Measurements from ENCODE around the gene MRPL36.
"Not testable (repeated sequence)": the region's sequence is repeated elsewhere in the genome, so short reads cannot be mapped to it uniquely, and the experiment has no call there.

The MRPL36 gene

DNA sequence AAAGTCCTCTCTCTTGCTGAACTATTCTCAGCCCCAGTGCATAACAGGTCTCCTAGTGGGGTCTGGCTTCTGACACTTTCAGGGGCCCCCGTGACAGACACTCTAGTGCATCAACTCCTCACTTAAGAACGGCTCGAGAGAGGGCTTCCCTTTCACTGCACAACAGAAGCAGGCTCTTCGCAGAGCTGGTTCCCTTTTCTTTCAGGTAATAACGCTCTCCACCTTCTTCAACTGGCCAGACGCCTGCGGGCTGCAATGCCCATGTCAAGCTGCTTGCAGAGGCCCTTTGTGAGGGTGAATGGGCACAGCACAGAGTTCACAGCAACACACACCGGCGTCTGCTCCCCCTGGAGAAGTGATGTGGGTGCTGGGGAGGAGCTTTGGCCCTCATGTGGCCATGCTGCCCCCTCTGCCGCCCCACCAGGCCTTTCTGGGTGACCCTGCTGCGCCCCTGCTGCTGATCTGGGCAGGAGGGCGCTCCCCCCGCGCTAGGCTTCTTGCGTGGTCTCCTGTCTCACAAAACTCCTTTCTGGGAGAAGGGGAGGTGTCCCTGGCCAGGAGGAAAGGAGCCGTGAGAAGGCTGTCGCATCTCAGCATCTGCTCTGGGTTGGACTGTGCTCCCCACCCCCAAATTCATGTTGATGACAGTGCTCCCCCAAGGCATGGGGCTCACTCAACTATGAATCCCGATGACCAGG, 2.4 kb downstream of the MRPL36 start:
- DNase-seq (ENCODE audit: low read depth in 1 of 2, low spot score in 1 of 2), result no peak

DNA sequence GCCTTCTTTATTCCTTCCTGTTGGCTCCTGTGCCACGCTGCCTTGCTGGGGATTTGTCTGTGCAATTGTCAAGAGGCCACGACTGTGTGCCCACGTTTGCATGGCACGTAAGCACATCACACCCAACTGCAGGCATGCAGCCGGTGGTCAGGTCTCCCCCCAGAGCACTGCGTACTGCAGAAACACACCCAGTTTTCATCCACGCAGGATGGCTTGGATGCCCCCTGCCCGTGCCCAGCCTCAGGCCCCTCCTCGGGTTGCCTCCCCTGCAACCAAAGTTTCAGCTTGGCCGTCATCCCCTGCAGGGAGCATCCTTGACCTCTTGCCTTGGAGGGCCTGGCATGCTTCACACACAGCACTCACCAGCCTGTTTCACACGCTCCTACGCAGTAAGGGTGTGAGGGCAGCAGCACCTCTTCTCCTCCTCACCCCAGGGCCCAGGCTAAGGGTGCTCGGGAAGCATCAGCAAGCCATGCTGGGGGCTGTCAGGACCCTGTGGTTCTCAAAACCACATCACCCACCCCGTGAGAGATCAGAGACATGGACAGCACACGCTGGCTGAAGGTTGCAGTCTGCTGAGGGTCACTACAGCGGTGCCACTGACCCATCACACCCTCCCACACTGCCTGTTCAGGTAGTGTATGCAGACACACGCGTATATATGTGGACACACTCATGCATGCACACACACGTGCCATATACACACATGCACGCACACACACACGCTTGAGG, 3.1 kb downstream of the MRPL36 start:
- no peak for DNase-seq (ENCODE audit: low read depth in 1 of 2, low spot score in 1 of 2)

DNA sequence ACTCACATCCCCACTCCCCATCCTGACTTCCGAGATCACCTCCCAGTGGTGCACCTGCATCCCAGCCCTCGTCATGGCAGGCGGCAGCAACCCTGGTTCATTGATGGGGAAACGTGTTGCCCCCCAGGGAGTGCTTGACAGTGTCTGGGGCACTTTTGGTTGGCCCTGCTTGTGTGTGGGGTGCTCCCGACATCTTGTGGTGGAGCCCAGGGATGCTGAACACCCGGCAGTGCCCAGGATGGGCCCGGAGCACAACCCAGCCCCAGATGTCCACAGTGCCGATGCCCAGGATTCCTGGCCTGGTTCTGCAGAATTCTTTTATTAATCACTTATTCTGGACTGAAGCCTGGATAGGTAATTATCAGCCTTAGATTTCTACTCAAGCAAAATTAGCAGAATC, 3.7 kb downstream of the MRPL36 start:
- DNase-seq (ENCODE audit: low read depth in 1 of 2, low spot score in 1 of 2), result no peak

DNA sequence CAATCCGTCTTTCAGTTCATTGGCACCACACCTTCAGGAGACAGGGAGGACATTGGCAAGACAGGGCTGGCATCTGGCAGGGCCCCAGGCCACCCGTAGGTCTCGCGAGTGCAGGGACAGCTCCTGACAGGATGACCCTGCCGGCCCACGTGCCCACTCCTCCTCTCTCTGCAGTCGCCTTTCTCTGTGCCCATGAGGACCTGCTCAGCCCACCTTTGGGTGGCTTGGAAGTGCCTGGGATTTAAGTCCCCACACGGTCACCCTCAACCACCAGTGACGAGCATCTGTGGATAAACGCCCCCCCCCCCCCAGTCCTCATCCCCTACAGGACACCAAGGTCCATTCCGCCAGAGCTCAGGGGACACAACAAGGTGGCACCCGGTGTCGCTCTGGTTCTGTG, 4.1 kb downstream of the MRPL36 start:
- DNase-seq (ENCODE audit: low read depth in 1 of 2, low spot score in 1 of 2), result no peak

DNA sequence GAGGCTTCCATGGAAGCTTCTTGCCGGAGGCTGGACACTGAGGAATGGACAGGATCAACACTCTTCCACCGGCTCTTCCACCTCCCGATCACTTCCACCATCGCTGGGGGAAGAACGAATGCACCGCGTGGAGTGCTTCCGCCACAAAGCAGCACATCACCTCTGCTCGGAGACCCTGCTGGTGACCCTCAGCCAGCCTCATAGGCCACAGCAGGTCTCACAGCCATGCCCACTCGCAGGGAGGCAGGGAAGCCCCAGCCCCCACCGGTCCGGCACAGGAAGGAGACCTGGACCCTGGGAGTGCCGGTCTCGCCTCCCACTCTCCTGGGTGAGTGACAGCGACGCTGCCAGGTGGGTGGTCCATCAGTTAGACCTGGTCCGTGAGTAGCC, 4.7 kb downstream of the MRPL36 start:
- no peak for DNase-seq (ENCODE audit: low read depth in 1 of 2, low spot score in 1 of 2)

DNA sequence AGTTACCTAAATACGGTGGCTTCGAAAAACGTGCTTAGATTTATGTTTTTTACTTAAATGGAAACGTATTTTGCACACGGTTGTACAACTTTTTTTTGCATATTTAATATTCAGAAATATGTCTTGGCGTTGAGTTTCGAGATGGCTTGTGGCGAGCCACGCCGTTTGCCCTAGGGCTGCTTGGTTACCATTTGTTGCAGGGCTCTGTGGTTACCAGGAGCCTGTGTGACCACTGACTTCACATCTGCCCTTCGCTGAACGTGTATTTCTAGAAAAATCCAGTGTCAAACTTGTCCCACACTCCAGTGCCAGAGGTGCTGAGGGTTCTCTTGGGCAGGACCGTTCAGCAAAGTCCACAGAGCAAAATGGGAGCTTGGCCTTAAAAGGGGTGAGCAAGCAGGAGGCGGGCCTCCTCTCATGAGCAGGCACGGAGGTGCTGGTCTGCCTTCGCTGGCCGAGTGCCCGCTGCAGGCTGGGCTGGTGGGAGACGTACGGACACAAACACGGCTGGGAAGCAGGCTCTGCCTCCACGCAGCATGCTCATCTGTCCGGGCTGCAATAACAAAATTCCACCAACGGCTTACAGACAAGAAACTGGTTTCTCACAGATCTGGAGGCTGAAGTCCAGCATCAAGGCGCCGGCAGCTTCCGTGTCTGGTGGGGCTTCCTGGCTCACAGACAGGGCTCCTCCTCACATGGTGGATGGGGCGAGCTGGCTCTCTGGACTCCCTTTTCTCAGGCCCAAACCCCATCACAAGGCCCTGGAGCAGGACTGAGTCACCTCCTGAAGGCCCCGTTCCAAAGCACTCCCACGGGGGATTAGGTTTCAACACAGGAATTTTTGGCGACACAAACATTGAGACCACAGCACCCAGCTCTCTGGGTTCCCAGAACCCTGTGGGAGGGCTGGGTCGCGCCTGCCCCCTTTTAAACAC, 5.4 kb downstream of the MRPL36 start:
- no peak for DNase-seq (ENCODE audit: low read depth in 1 of 2, low spot score in 1 of 2)

DNA sequence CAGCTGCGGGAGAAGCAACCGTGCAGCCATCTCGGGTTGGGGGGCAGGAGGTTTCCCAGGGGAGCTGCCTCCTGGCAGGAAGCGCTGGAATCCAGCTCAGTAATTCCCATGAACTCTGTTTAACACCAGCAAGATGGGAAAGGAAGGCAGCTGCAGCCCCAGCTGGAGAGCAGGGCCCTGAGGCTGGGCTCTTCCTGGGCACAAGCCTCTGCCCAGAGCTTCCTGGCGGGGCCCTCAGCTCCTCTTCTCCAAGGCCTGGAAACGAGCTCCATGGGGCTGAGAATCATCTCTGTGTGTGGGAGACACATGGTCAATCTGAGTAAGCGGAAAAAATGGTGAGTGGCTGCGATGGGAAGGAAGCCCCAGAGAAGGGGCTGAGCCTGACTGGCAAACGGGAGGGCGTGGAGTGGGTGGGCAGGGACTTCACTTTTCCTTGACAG, 6.3 kb downstream of the MRPL36 start:
- no peak for DNase-seq (ENCODE audit: low read depth in 1 of 2, low spot score in 1 of 2)

DNA sequence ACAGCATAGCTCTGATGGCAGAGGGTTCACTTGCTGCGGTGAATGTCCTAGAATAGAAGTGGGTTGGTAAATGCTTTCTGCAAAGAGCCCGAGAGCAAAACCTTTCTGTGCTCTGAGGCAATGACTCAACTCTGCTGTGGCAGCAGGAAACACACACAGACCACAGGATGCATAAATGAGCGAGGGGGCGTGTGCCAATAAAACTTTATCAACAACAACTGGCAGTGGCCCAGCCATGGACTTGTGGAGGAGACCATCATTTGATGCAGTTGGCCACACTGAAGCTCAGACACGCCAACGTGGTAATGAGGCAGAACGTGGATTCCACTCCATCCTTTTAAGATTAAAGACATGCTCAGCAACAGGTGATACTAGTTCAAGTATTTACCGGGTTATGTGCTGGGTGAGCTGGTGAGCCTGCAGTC, 6.8 kb downstream of the MRPL36 start:
- DNase-seq (ENCODE audit: low read depth in 1 of 2, low spot score in 1 of 2), result peak; percentile 28 to 41

DNA sequence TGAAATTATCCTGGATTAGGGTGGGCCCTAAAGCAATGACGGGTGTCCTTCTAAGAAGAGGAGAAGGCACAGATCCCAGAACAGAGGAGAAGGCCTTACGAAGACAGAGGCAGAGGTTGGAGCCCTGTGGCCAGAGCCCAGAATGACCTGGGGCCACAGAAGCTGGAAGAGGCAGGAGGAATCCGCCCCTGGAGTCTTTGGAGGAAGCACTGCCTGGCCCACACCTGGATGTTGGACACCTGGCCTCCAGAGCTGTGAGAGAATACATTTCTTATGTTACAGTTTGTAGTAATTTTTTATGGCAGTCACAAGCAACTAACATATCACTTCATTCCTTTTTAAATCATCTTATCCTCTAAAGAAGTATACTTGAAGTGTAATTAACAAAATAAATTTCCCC, 8.5 kb downstream of the MRPL36 start:
- no peak for DNase-seq (ENCODE audit: low read depth in 1 of 2, low spot score in 1 of 2)

DNA sequence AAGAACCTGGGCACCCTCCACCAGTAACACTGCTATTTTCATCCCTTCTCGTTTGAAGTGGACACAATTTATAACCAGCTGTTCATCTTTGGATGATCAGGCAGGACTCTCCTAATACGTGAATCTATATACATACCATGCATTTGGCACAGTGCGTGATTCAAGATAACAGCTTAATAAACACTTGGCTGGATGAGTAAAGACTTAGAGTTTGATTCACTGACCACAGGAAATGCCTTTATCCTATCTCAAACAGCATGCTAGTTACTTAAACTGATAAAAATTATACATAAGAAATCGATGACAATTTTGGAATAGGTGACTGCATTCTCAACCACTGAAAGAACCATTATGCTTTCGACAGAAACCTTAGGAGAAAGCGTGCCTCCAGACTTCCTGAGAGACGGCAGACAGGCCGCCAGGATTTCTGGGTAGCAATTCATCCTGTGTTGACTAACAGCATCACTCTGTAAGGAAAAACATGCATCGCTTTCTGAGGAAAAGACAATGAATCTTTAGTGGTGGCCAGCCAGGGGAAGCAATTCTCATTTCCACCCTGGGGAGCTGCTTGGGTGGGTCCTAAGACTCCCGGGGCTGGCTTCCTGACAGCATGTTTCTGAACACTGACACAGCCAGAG, 9.7 kb downstream of the MRPL36 start:
- DNase-seq (ENCODE audit: low read depth in 1 of 2, low spot score in 1 of 2), result no peak

DNA sequence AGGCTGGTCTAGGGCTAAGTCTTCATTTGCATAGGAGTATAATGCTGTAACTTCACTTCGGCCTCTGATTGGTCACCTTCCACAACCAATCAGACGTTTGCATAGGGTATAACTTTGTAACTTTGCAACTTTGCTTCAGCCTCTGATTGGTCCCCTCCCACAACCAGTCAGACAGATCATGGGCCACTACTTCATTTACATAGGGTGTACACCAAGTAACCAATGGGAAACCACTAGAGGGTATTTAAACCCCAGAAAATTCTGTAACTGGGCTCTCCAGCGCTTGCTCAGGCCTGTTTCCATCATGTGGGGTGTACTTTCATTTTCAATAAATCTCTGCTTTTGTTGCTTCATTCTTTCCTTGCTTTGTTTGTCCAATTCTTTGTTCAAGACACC, 10.2 kb downstream of the MRPL36 start:
- DNase-seq (ENCODE audit: low read depth in 1 of 2, low spot score in 1 of 2), result not testable (repeated sequence)

DNA sequence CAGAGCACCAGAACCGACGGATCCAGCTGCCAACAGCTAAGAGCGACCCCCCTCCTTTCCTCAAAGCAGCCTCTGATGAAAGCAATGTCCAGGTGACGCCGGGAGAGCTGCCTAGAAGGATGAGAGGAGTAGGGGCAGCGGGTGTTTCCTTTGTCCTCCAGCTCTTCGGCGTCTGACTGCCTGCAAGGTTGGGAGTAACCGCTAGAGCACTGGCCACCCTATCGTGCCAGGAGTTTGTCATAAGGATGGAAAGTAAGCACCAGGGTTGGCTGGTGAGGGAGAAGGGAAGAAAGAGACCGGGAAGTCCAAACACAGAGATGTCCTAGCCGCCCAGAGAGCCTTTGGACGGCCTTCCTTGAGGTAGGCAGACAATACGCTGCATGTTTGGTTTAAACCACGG, 10.8 kb downstream of the MRPL36 start:
- no peak for DNase-seq (ENCODE audit: low read depth in 1 of 2, low spot score in 1 of 2)

DNA sequence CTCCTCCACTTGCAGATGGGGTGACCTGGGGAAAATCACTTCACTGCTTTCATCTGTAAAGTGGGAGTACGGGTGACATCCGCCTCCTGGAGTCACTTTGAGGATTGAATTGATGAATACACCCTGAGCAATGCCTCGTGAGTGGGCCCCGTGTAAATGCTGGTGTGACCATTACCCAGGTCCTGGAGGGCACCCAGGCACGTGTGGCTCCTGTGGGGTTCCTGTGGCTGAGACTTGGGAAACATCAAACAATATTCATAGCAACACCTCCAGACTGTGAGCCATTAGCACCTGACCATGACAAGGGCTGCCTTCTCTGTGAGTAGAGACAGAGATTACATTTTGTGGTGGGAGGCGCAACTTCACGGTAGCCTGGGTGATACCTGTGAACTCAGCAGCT, 11.4 kb downstream of the MRPL36 start:
- DNase-seq (ENCODE audit: low read depth in 1 of 2, low spot score in 1 of 2), result no peak

DNA sequence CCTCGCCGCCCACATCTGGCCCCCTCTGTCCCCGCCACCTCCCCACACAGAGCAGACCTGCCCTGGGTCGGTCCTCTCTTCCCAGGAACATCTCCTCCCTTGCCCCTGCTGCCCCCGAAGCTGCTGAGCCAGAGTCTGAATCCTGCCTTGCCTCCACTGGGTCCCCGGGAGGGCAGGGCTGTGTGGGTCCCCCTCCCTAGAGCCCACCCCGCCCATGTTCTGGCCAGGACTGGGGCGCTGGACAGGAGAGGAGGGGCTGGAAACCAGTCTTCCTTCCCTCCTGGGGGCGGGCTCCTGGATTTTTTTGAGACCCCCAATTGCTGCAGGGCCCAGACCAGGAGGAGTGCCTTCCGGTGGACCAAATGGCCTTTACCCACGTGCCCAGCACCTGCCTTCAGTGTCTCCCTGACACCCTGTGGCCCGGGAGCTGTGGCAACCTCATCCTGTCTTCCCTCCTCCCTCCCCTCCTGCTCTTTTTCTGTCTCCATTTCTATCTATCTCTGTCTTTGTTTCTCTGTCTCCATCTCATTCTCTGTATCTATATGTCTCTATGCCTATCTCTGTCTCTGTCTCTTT, 12.1 kb downstream of the MRPL36 start:
- no peak for DNase-seq (ENCODE audit: low read depth in 1 of 2, low spot score in 1 of 2)

DNA sequence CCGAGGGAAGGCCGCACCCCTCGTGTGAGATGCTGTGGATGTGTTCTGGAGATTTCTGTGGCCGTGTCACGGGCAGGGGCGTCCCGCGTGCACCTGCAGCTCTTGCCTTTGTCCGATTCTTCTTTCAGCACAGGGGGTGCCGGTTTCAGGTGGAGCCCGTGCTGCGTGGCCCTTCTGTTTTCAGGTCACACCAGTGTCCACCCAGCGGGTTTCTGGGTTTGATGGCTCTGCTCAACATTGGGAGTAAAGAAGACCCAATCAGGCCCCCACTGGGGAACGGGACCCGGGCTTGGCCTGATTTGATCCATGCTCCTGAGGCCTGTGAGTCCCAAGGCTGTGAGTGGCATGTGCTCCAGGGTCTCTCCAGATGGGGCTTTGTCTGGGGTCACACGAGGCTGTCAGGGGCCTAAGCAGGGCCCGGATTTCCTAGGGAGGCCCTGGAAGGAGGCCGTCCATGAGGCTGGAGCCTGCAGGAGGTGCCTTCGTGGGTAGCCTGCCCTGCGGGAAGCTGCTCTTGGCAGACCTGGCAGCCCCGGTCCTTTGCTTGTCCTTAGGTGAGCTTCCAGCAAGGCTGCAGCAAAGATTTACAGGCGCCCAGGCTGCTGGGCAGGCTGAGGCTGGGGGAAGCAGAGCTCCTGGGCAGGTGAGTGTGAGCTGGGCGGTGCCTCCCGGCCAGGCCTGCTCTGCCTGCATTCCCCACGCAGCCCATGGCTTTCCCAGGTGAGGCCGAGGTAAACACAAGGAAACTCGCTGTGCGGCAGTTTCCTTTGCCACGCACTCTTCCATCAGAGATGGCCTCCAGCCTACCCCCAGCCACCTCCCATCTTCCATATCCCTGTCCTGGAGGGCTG, 12.8 kb downstream of the MRPL36 start:
- no peak for DNase-seq (ENCODE audit: low read depth in 1 of 2, low spot score in 1 of 2)

DNA sequence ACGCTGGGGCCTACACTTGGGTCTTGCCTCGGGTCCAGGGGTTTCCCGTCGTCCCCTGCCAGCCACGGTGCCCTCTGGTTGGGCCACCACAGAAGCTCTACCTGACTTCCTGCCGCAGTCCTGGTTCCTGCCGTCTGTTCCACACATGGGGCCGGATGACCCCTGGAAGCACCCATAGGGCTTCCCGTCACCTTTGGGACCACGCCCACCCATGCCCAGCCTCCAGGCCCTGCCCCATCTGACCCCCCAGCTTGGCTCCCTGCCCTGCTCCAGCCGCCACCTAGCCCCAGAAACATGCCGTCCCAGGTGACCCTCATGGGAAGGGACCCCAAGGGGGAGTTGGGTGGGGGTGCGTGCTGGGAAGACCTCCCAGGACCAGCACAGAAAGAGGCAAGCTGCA, 13.7 kb downstream of the MRPL36 start:
- no peak for DNase-seq (ENCODE audit: low read depth in 1 of 2, low spot score in 1 of 2)

DNA sequence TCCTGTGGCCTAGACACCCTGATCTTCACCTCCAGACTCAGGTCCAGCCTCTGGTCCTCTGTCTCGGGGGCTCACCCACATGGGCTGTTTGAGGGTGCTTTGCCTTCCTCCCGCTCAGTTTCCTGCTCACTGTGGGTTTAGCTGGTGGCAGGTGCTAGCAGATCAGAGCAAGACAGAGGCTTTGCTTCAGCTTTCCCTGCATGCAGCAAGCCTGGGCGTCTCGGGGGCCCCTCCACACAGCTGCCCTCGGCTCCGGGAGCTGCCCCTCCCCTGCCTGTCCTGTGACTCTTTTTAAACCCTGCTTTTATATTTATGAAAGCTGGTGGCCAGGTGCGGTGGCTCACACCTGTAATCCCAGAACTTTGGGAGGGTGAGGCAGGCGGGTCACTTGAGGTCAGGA, 14.6 kb downstream of the MRPL36 start:
- DNase-seq (ENCODE audit: low read depth in 1 of 2, low spot score in 1 of 2), result no peak

DNA sequence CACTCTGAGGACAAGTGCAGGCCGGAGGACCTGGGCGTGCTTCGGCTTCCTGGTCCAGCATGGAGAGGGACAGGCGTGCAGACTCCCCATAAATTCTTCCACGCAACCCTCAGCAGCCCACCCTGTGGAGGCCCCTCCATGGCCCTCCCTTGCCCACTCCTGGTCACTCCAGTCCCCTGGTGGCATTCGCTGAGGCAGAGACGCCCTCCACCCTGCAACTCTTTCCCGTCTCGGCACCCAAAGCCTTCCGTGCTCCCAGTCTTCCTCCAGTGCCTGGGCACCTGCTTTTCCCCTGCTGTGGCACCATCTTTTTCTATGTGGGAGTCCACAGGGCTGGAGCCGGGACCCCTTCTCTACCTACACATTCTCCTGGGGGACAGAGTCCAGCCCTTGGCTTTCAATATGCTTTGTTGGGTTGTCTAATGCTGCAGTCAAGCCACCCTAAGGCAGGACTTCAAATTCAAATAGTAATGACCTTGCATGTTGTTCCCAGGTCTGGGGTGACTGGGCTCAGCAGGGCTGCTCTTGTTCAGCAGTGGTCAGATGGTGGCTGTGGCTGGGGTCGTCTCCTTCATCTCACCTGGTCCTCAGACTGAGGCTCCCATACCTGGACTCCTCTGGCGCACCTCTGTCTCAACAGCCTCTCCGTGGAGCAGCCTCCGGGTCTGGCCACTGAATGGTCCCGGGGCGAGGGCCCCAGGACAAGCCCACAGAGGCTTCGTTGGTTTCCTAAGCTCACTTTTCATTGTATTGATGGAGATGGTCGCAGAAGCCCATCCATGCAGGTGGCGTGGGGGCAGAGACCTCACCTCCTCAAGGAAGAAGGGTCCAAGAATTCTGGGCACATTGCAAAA, 15.2 kb downstream of the MRPL36 start:
- DNase-seq (ENCODE audit: low read depth in 1 of 2, low spot score in 1 of 2), result no peak

DNA sequence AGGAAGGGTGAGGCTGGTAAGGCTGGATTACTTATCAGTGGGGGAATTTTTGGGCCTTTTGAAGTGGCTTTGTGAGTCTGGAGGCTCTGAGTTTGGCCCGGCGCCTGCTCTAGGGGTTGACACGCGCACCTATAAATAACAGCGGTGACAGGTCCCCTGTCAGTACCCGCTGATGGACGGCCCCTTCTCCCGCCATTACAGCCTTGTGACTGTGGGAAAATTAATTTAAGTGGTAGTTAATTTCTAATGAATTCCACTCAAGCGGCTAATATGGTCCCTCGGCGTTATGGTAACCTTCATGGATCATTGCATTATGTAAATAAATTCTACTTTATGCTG, 16.5 kb downstream of the MRPL36 start:
- no peak for DNase-seq (ENCODE audit: low read depth in 1 of 2, low spot score in 1 of 2)

Measured in stimulated activated CD4-positive, alpha-beta T cell treated with anti-CD3 and anti-CD28 coated beads, Interleukin-15, amount 100 ng/mL, for 1 hour (primary cell).